ENCODE measurements around the gene ARHGAP32.

Gene ARHGAP32

GRCh38 chr11:129211397-129211796 is 19.3 kb upstream of the ARHGAP32 start:
- Histone ChIP-seq H4K20me1 (ENCODE audit: insufficient read depth) (no peaks in the 10 kb centered on the region), H3K4me3 (IDR thresholded peaks at IDR 0.05; ENCODE audit: insufficient read depth, low read depth, low read length) (no peak overlapping the region), H3K4me2 (no peak overlapping the region), H3K27me3 (ENCODE audit: insufficient read depth, low read depth) (no peaks in the 10 kb centered on the region), H3K79me2 (ENCODE audit: insufficient read depth, low read depth) (no peaks in the 10 kb centered on the region), H3K36me3 (ENCODE audit: insufficient read depth) (no peaks in the 10 kb centered on the region), H3K9ac (no peak overlapping the region), H2AFZ (ENCODE audit: low read depth) (no peak overlapping the region), H3K4me1 (ENCODE audit: low read depth, poor library complexity, severe bottlenecking) (no peaks in the 10 kb centered on the region), H3K27ac (no peak overlapping the region)
- TF ChIP-seq CTCF (conservative IDR thresholded peaks at IDR 0.05; ENCODE audit: low read depth, low read length), result no peak

- Histone ChIP-seq H3K4me1 (ENCODE audit: low read depth, poor library complexity, severe bottlenecking) (no peaks in the 10 kb centered on the region), H3K27ac (no peak overlapping the region), H3K36me3 (ENCODE audit: insufficient read depth) (no peaks in the 10 kb centered on the region), H2AFZ (ENCODE audit: low read depth) (no peak overlapping the region), H4K20me1 (ENCODE audit: insufficient read depth) (no peaks in the 10 kb centered on the region), H3K79me2 (ENCODE audit: insufficient read depth, low read depth) (no peaks in the 10 kb centered on the region), H3K4me3 (IDR thresholded peaks at IDR 0.05; ENCODE audit: insufficient read depth, low read depth, low read length) (no peak overlapping the region), H3K4me2 (no peak overlapping the region), H3K9ac (no peak overlapping the region), H3K27me3 (ENCODE audit: insufficient read depth, low read depth) (no peaks in the 10 kb centered on the region)
- TF ChIP-seq CTCF (conservative IDR thresholded peaks at IDR 0.05; ENCODE audit: low read depth, low read length), result no peak
Measured at GRCh38 chr11:129210831-129211181, 18.7 kb upstream of the ARHGAP32 start.

- Histone ChIP-seq H4K20me1 (ENCODE audit: insufficient read depth) (no peaks in the 10 kb centered on the region), H3K27me3 (ENCODE audit: insufficient read depth, low read depth) (no peaks in the 10 kb centered on the region), H3K9ac (no peak overlapping the region), H3K79me2 (ENCODE audit: insufficient read depth, low read depth) (no peaks in the 10 kb centered on the region), H3K27ac (no peak overlapping the region), H2AFZ (ENCODE audit: low read depth) (no peak overlapping the region), H3K4me3 (IDR thresholded peaks at IDR 0.05; ENCODE audit: insufficient read depth, low read depth, low read length) (no peak overlapping the region), H3K4me2 (no peak overlapping the region), H3K4me1 (ENCODE audit: low read depth, poor library complexity, severe bottlenecking) (no peaks in the 10 kb centered on the region), H3K36me3 (ENCODE audit: insufficient read depth) (no peaks in the 10 kb centered on the region)
- no peak for TF ChIP-seq CTCF (conservative IDR thresholded peaks at IDR 0.05; ENCODE audit: low read depth, low read length)
Measured at GRCh38 chr11:129209891-129210830, 18.0 kb upstream of the ARHGAP32 start.

- no peaks in the 10 kb centered on the region for H3K27me3 ChIP-seq (ENCODE audit: insufficient read depth, low read depth)
- H3K4me2 ChIP-seq, result no peak overlapping the region
- no peaks in the 10 kb centered on the region for H4K20me1 ChIP-seq (ENCODE audit: insufficient read depth)
- no peaks in the 10 kb centered on the region for H3K79me2 ChIP-seq (ENCODE audit: insufficient read depth, low read depth)
- no peak overlapping the region for H3K27ac ChIP-seq
- no peaks in the 10 kb centered on the region for H3K36me3 ChIP-seq (ENCODE audit: insufficient read depth)
- no peak overlapping the region for H3K4me3 ChIP-seq (IDR thresholded peaks at IDR 0.05; ENCODE audit: insufficient read depth, low read depth, low read length)
- no peaks in the 10 kb centered on the region for H3K4me1 ChIP-seq (ENCODE audit: low read depth, poor library complexity, severe bottlenecking)
- H2AFZ ChIP-seq (ENCODE audit: low read depth), result no peak overlapping the region
- no peak for TF ChIP-seq CTCF (conservative IDR thresholded peaks at IDR 0.05; ENCODE audit: low read depth, low read length)
- no peak overlapping the region for H3K9ac ChIP-seq
Measured at GRCh38 chr11:129208863-129209262, 16.7 kb upstream of the ARHGAP32 start.

All from KMS-11 (cell line).